ENCODE results near the gene IFNB1. TPM values are rescaled to one million over a fixed set of nuclear protein-coding genes. Genes with fewer than 3 reads are reported as not detected.

IFNB1 gene
- total RNA-seq, 4 donors from 2014 or later, result not detected

DNA sequence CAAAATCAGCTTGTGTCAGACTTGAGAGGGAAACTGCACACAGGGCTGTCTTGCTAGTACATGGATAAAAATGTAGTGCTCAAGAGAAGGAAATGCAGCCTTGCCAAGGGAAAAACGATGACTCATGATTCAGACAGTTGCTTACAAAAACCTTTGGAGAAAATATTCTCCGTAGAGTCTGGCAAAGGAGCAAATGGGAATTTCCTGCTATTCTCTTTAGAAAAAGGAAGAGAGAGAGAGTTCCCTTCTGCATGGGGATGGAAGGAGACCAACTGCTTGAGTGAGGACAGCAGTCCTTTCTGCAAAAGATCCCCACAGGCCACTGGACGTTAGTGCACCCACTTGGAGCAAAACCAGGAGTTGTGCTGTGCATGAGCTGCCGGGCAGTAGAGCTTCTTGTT is 7.6 kb downstream of the IFNB1 start:
- Histone ChIP-seq H3K27ac (replicated peaks in 1 of 4) (peak overlapping the region; percentile 36 to 77 (median 61)), H3K4me1 (peaks cover 17 to 20% (median 19%) of the 10 kb centered on the region in 4 donors), H3K36me3 (no peaks in the 10 kb centered on the region), H3K27me3 (no peaks in the 10 kb centered on the region), H3K9me3 (no peaks in the 10 kb centered on the region), H3K4me3 (peak overlapping the region in 3 of 4 donors; percentile 11 to 30 (median 18))
- 8% methylated on average over 4 of the region's 4 CpGs for WGBS
- intact Hi-C loops (cut with DNase I), result no loop called here
- no peak for TF ChIP-seq EP300 (IDR thresholded peaks at IDR 0.05)
- no peak for TF ChIP-seq POLR2A (IDR thresholded peaks at IDR 0.05; ENCODE audit: low read depth)
- TF ChIP-seq, protein P1, sequence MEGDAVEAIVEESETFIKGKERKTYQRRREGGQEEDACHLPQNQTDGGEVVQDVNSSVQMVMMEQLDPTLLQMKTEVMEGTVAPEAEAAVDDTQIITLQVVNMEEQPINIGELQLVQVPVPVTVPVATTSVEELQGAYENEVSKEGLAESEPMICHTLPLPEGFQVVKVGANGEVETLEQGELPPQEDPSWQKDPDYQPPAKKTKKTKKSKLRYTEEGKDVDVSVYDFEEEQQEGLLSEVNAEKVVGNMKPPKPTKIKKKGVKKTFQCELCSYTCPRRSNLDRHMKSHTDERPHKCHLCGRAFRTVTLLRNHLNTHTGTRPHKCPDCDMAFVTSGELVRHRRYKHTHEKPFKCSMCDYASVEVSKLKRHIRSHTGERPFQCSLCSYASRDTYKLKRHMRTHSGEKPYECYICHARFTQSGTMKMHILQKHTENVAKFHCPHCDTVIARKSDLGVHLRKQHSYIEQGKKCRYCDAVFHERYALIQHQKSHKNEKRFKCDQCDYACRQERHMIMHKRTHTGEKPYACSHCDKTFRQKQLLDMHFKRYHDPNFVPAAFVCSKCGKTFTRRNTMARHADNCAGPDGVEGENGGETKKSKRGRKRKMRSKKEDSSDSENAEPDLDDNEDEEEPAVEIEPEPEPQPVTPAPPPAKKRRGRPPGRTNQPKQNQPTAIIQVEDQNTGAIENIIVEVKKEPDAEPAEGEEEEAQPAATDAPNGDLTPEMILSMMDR (IDR thresholded peaks at IDR 0.05), result peak in 1 of 3 experiments; percentile 49
- peak; percentile 41 to 63 for TF ChIP-seq POLR2AphosphoS5 (IDR thresholded peaks at IDR 0.05)
- peak; percentile 92 for DNase-seq (ENCODE audit: extremely low spot score)

DNA sequence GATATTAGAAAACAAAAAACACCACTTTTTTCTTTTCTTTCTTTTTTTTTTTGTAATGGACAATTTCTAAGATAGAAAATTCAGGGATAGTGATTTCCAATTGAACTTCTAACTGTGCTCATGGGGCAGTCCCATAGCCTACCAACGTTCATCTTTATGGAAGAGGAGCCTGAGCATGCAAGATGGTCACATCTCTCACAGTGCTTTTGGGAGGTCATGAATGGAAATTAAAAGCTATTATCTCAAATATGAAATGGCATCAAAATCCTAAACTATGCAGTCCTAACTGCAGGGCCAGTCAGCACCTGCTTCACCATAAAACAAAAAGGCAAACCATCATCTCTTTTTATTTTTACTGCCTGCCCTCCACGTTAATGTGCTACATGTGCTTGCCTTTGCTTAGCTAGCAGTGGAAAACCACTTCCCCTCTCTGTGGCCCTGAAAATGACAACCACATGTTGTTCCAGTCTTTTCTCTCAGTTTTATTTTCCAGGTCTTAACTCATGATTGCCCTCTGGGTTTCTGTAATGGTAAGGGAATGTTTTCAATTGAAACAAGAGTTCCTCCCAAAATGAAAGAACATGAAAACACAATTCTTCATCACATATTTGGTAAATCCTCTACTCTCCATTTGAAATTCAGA is 16.7 kb downstream of the IFNB1 start:
- intact Hi-C loops (cut with DNase I), result no loop called here
- H3K27ac ChIP-seq (replicated peaks in 1 of 4), result no peak overlapping the region
- peak; percentile 50 for DNase-seq (ENCODE audit: extremely low spot score)
- no peaks in the 10 kb centered on the region for H3K27me3 ChIP-seq
- no peaks in the 10 kb centered on the region for H3K9me3 ChIP-seq
- 66% methylated on average over 2 of the region's 2 CpGs for WGBS
- no peaks in the 10 kb centered on the region for H3K4me1 ChIP-seq
- no peaks in the 10 kb centered on the region for H3K36me3 ChIP-seq
- no peak overlapping the region for H3K4me3 ChIP-seq
- TF ChIP-seq EP300 (IDR thresholded peaks at IDR 0.05) (no peak), POLR2AphosphoS5 (IDR thresholded peaks at IDR 0.05) (no peak), POLR2A (IDR thresholded peaks at IDR 0.05; ENCODE audit: low read depth) (no peak)
- TF ChIP-seq, protein P1 (IDR thresholded peaks at IDR 0.05), result no peak

DNA sequence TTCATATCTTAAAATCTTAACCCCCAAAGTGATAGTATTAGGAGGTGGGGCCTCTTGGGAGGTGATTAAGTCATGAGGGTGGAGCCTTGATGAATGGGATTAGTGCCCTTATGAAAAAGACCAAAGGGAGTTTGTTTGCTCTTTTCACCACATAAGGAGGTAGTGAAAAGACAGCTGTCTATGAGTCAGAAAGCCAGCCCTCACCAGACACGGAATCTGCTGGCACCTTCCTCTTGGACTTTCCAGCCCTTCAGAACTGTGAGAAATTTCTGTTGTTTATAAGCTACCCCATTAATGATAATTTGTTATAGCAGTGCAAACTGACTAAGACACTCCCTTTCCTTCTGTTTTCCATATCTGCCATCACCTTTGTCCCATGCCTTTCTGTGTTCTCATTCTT is 20.8 kb downstream of the IFNB1 start:
- intact Hi-C loops (cut with DNase I), result no loop called here
- Histone ChIP-seq H3K9me3 (no peaks in the 10 kb centered on the region), H3K4me3 (no peak overlapping the region), H3K27me3 (no peaks in the 10 kb centered on the region), H3K27ac (replicated peaks in 1 of 4) (no peak overlapping the region), H3K4me1 (no peaks in the 10 kb centered on the region), H3K36me3 (no peaks in the 10 kb centered on the region)
- TF ChIP-seq EP300 (IDR thresholded peaks at IDR 0.05), result no peak
- 33% methylated on average over 1 of the region's 1 CpG for WGBS
- no peak for DNase-seq (ENCODE audit: extremely low spot score)

DNA sequence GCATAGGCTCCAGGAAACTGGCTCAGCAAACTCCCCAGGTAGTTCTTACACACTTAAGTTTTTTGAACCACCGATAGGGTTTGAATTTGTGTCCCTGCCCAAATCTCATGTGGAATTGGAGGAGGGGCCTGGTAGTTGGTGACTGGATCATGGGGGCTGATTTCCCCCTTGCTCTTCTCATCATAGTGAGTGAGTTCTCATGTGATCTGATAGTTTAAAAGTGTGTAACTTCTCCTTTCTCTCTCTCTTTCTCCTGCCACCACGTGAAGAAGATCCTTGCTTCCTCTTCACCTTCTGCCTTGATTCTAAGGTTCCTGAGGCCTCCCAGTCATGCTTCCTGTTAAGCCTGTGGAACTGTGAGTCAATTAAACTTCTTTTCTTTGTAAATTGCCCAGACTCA is 23.9 kb downstream of the IFNB1 start:
- intact Hi-C loops (cut with DNase I), result no loop called here
- Histone ChIP-seq H3K27me3 (no peaks in the 10 kb centered on the region), H3K4me3 (no peak overlapping the region), H3K9me3 (no peaks in the 10 kb centered on the region), H3K27ac (replicated peaks in 1 of 4) (no peak overlapping the region), H3K4me1 (no peaks in the 10 kb centered on the region), H3K36me3 (no peaks in the 10 kb centered on the region)
- DNase-seq (ENCODE audit: extremely low spot score), result no peak
- WGBS, result 50% methylated on average over 2 of the region's 2 CpGs
- TF ChIP-seq, protein P1 (IDR thresholded peaks at IDR 0.05), result no peak
- TF ChIP-seq EP300 (IDR thresholded peaks at IDR 0.05), result no peak
- no peak for TF ChIP-seq POLR2A (IDR thresholded peaks at IDR 0.05; ENCODE audit: low read depth)
- no peak for TF ChIP-seq POLR2AphosphoS5 (IDR thresholded peaks at IDR 0.05)

DNA sequence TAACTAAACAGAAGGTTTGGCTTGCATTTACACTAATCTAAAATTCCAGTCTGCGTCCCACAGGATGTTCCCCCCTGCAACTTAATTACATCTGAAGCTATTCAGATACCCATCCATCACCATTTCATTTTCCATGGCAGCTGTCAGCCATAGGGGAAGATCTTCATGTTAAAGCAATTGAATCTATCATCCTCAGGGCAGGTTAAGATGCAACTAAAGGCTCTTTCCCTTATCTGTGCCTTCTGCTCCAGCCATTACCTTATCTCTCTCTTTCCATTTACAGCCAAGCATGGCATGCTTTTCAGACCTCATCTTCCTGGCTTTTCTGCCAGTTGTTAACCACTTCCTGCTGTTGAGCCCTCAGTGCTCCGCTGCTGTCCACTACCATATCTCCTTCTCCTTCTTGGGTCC is 30.5 kb downstream of the IFNB1 start:
- DNase-seq (ENCODE audit: extremely low spot score), result no peak
- 80% methylated on average over 2 of the region's 2 CpGs for WGBS
- Histone ChIP-seq H3K36me3 (no peaks in the 10 kb centered on the region), H3K4me1 (no peaks in the 10 kb centered on the region), H3K9me3 (no peaks in the 10 kb centered on the region), H3K4me3 (no peak overlapping the region), H3K27ac (replicated peaks in 1 of 4) (no peak overlapping the region), H3K27me3 (no peaks in the 10 kb centered on the region)
- no peak for TF ChIP-seq POLR2A (IDR thresholded peaks at IDR 0.05; ENCODE audit: low read depth)
- no peak for TF ChIP-seq EP300 (IDR thresholded peaks at IDR 0.05)
- no peak for TF ChIP-seq POLR2AphosphoS5 (IDR thresholded peaks at IDR 0.05)
- TF ChIP-seq, protein P1 (IDR thresholded peaks at IDR 0.05), result no peak
- intact Hi-C loops (cut with DNase I), result no loop called here

Measured in esophagus muscularis mucosa (tissue), 4 donors.